H9 (cell line): Measurements from ENCODE around the gene CELF4. TPM values are rescaled to one million over a fixed set of nuclear protein-coding genes. Genes with fewer than 3 reads are reported as not detected.

Experiments used
- DNase-seq: peaks from one replicate; pipeline ENCODE4 v3.0.0-alpha.2; 2017
- H2AFZ ChIP-seq: one replicate; pipeline ENCODE4 v1.6.1; 2013; ENCODE audit warnings: mild to moderate bottlenecking, low read length, control low read depth, moderate library complexity
- H2AK5ac ChIP-seq: 2 replicates; pipeline ENCODE4 v1.6.1; 2013; ENCODE audit warnings: low read length, control low read depth, mixed read lengths; ENCODE audit not compliant: insufficient read length
- H2BK120ac ChIP-seq: one replicate; pipeline ENCODE4 v1.6.1; 2013; ENCODE audit warnings: low read depth, mild to moderate bottlenecking, low read length, control low read depth, inconsistent platforms; ENCODE audit not compliant: poor library complexity, severe bottlenecking
- H2BK12ac ChIP-seq: 2 replicates; pipeline ENCODE4 v1.6.1; 2013; ENCODE audit warnings: low read length, control low read depth, mixed read lengths, low read depth; ENCODE audit not compliant: insufficient read length
- H2BK15ac ChIP-seq: 2 replicates; pipeline ENCODE4 v1.6.1; 2013; ENCODE audit warnings: low read depth, low read length, control low read depth
- H2BK20ac ChIP-seq: one replicate; pipeline ENCODE4 v1.6.1; 2013; ENCODE audit warnings: low read depth, mild to moderate bottlenecking, low read length, control low read depth, inconsistent platforms; ENCODE audit not compliant: poor library complexity, severe bottlenecking
- H2BK5ac ChIP-seq: 2 replicates; pipeline ENCODE4 v1.6.1; 2013; ENCODE audit warnings: low read length, control low read depth, mixed read lengths; ENCODE audit not compliant: insufficient read length
- H3K14ac ChIP-seq: 2 replicates; pipeline ENCODE4 v1.6.1; 2013; ENCODE audit warnings: low read length, control low read depth; ENCODE audit not compliant: insufficient read depth
- H3K18ac ChIP-seq: 2 replicates; pipeline ENCODE4 v1.6.1; 2013; ENCODE audit warnings: low read depth, mild to moderate bottlenecking, mixed read lengths, low read length, control low read depth; ENCODE audit not compliant: insufficient read length
- H3K23ac ChIP-seq: 2 replicates; pipeline ENCODE4 v1.6.1; 2013; ENCODE audit warnings: low read length, control low read depth, mixed read lengths, low read depth; ENCODE audit not compliant: insufficient read length
- H3K23me2 ChIP-seq: 2 replicates; pipeline ENCODE4 v1.6.1; 2013; ENCODE audit warnings: low read depth, mild to moderate bottlenecking, mixed read lengths, low read length, control low read depth; ENCODE audit not compliant: insufficient read length, poor library complexity, severe bottlenecking
- H3K27ac ChIP-seq: 2 replicates; pipeline ENCODE4 v1.5.1; 2013; ENCODE audit warnings: low read length, control low read depth, mixed read lengths, low read depth; ENCODE audit not compliant: insufficient read length
- H3K27me3 ChIP-seq: 2 replicates; pipeline ENCODE4 v1.6.1; 2013; ENCODE audit warnings: low read length, control low read depth, inconsistent platforms; ENCODE audit not compliant: insufficient read depth
- H3K4ac ChIP-seq: 2 replicates; pipeline ENCODE4 v1.6.1; 2013; ENCODE audit warnings: low read depth, mild to moderate bottlenecking, control low read depth, inconsistent platforms, low read length, moderate library complexity
- H3K4me1 ChIP-seq: 2 replicates; pipeline ENCODE4 v1.6.1; 2013; ENCODE audit warnings: low read length, control low read depth, inconsistent platforms; ENCODE audit not compliant: insufficient read depth
- H3K4me2 ChIP-seq: 2 replicates; pipeline ENCODE4 v1.6.1; 2013; ENCODE audit warnings: low read length, control low read depth, mixed read lengths; ENCODE audit not compliant: insufficient read length, insufficient read depth
- H3K56ac ChIP-seq: 2 replicates; pipeline ENCODE4 v1.6.1; 2013; ENCODE audit warnings: low read depth, mild to moderate bottlenecking, mixed read lengths, low read length, control low read depth; ENCODE audit not compliant: insufficient read length
- H3K79me1 ChIP-seq: 2 replicates; pipeline ENCODE4 v1.6.1; 2013; ENCODE audit warnings: low read depth, mild to moderate bottlenecking, moderate library complexity, low read length, control low read depth, inconsistent platforms; ENCODE audit not compliant: insufficient read depth, poor library complexity, severe bottlenecking
- H3K79me2 ChIP-seq: 2 replicates; pipeline ENCODE4 v1.6.1; 2013; ENCODE audit warnings: low read length, control low read depth, inconsistent platforms; ENCODE audit not compliant: insufficient read depth
- H3K9ac ChIP-seq: 2 replicates; pipeline ENCODE4 v1.6.1; 2013; ENCODE audit warnings: low read length, control low read depth, mixed read lengths; ENCODE audit not compliant: insufficient read length; ENCODE audit errors: extremely low read depth
- H3K9me3 ChIP-seq: one replicate; pipeline ENCODE4 v1.6.1; 2013; ENCODE audit warnings: low read depth, low read length, inconsistent platforms; ENCODE audit not compliant: control insufficient read depth
- H3T11ph ChIP-seq: one replicate; pipeline ENCODE4 v1.6.1; 2013; ENCODE audit warnings: mild to moderate bottlenecking, low read length, control low read depth, inconsistent platforms
- H4K20me1 ChIP-seq: one replicate; pipeline ENCODE4 v1.6.1; 2013; ENCODE audit not compliant: control insufficient read depth, insufficient read length, insufficient read depth
- H4K5ac ChIP-seq: 2 replicates; pipeline ENCODE4 v1.6.1; 2013; ENCODE audit warnings: low read depth, mild to moderate bottlenecking, mixed read lengths, low read length, control low read depth; ENCODE audit not compliant: insufficient read length
- H4K8ac ChIP-seq: replicated peaks from 2 replicates; pipeline ENCODE4 v1.6.1; 2013; ENCODE audit warnings: low read length, control low read depth, mixed read lengths, low read depth; ENCODE audit not compliant: insufficient read length
- H4K91ac ChIP-seq: 2 replicates; pipeline ENCODE4 v1.6.1; 2013; ENCODE audit warnings: low read depth, mild to moderate bottlenecking, moderate library complexity, mixed read lengths, low read length, control low read depth; ENCODE audit not compliant: insufficient read length
- H3K27ac Mint-ChIP-seq, 3 experiments: 2 replicates in 2 of 3; 3 replicates in 1 of 3; pipeline ENCODE4 v1.8.0; 2020 to 2021; ENCODE audit warnings: mixed read lengths in 3 of 3, mild to moderate bottlenecking in 1 of 3, moderate library complexity in 1 of 3
- H3K27me3 Mint-ChIP-seq: 2 replicates; pipeline ENCODE4 v1.8.0; 2021; ENCODE audit warnings: low read depth, mild to moderate bottlenecking, moderate library complexity, mixed read lengths
- H3K36me3 Mint-ChIP-seq, 3 experiments: 2 replicates in 2 of 3; 3 replicates in 1 of 3; pipeline ENCODE4 v1.8.0; 2020 to 2021; ENCODE audit warnings: low read depth in 3 of 3, mixed read lengths in 3 of 3; ENCODE audit not compliant: insufficient read depth in 1 of 3
- H3K4me1 Mint-ChIP-seq, 2 experiments: 2 replicates each; pipeline ENCODE4 v1.8.0; 2020; ENCODE audit warnings: mixed read lengths in 2 of 2
- H3K4me3 Mint-ChIP-seq, 2 experiments: 2 replicates in 1 of 2; 3 replicates in 1 of 2; pipeline ENCODE4 v1.8.0; 2020 to 2021; ENCODE audit warnings: mild to moderate bottlenecking in 2 of 2, mixed read lengths in 2 of 2, moderate library complexity in 1 of 2
- H3K9me3 Mint-ChIP-seq, 2 experiments: 2 replicates in 1 of 2; 3 replicates in 1 of 2; pipeline ENCODE4 v1.8.0; 2020; ENCODE audit warnings: mild to moderate bottlenecking in 2 of 2, mixed read lengths in 2 of 2, moderate library complexity in 1 of 2
- CTCF ChIP-seq: fragments of 200-600 bp; sonication (generic); conservative IDR thresholded peaks from 3 replicates; pipeline ENCODE4 v1.8.0; 2021; ENCODE audit warnings: antibody characterized with exemption, mild to moderate bottlenecking
- WGBS: extraction: QIAGEN DNeasy Blood & Tissue Kit; methylation state at CpG from one replicate; pipeline ENCODE4 v1.1.7; 2013; ENCODE audit warnings: missing lambda C conversion rate, low lambda C conversion rate, mixed read lengths; ENCODE audit not compliant: insufficient read length; ENCODE audit errors: extremely low coverage; 5-methylcytosine and 5-hydroxymethylcytosine counted together
- total RNA-seq: library from RNA; stranded (reverse); gene quantifications from 2 replicates; pipeline ENCODE4 v1.2.1, GENCODE V29; 2021

Gene CELF4
- total RNA-seq, 1 experiment from 2014 or later = 1.1 TPM

GRCh38 chr18:37482002-37482401, 83.6 kb downstream of the CELF4 start:
- Histone ChIP-seq H3T11ph (no peak overlapping the region), H2AFZ (no peak overlapping the region), H2BK12ac (no peak overlapping the region), H2BK20ac (no peak overlapping the region), H3K27ac (no peak overlapping the region), H2BK15ac (no peak overlapping the region), H3K14ac (no peak overlapping the region), H2BK5ac (no peak overlapping the region), H3K23me2 (peaks cover 6% of the 10 kb centered on the region), H4K8ac (no peak overlapping the region), H3K18ac (no peak overlapping the region), H3K4me1 (peaks cover 5% of the 10 kb centered on the region; the same call in 1 of the 2 replicates), H4K5ac (no peak overlapping the region), H3K4ac (no peak overlapping the region), H3K23ac (no peak overlapping the region), H4K91ac (no peak overlapping the region), H3K27me3 (peaks cover 6% of the 10 kb centered on the region; the same call in 1 of the 2 replicates), H3K9me3 (no peaks in the 10 kb centered on the region), H2BK120ac (no peak overlapping the region), H3K9ac (no peak overlapping the region), H3K79me2 (no peaks in the 10 kb centered on the region), H3K79me1 (no peaks in the 10 kb centered on the region), H3K4me2 (no peak overlapping the region), H4K20me1 (no peaks in the 10 kb centered on the region), H3K56ac (no peak overlapping the region), H2AK5ac (no peak overlapping the region)
- Mint-ChIP-seq H3K27me3 (peaks cover 24% of the 10 kb centered on the region), H3K4me3 (no peak overlapping the region), H3K36me3 (no peaks in the 10 kb centered on the region; a peak in 1 of 7 replicates), H3K4me1 (peaks cover 48 to 53% of the 10 kb centered on the region in 2 experiments), H3K9me3 (no peaks in the 10 kb centered on the region; a peak in 2 of 5 replicates), H3K27ac (no peak overlapping the region)
- DNase-seq = no peak
- WGBS = no CpG with 5 or more reads among the region's 3 CpGs
- no peak for TF ChIP-seq CTCF
